Body of pancreas (tissue), 4 donors: Measurements from ENCODE around the gene SAMD9L.

Source experiments
- CTCF ChIP-seq, 7 experiments: fragments of 450-650 bp in 4 of 7; fragments of 200-600 bp in 3 of 7; sonication (generic) in 3 of 7; IDR thresholded peaks; one replicate each; pipeline ENCODE4 v1.5.1; 2016 to 2019; ENCODE audit warnings: antibody characterized with exemption in 7 of 7
- POLR2A ChIP-seq, 3 donors: fragments of 450-650 bp; IDR thresholded peaks; one replicate each; pipeline ENCODE4 v1.6.1; 2016; ENCODE audit warnings: antibody characterized with exemption in 3 of 3, mild to moderate bottlenecking in 2 of 3

- TF ChIP-seq CTCF (IDR thresholded peaks at IDR 0.05) = no peak
- no peak for TF ChIP-seq POLR2A (IDR thresholded peaks at IDR 0.05)
Observed at GRCh38 chr7:93175219-93175618, 27.0 kb upstream of the SAMD9L start.
